ENCODE measurements around the gene LRPPRC.
"Not testable (repeated sequence)": the region's sequence is repeated elsewhere in the genome, so short reads cannot be mapped to it uniquely, and the experiment has no call there.

Gene LRPPRC

GRCh38 chr2:44033947-44034346 is 38.2 kb upstream of the LRPPRC start:
- H3K4me3 ChIP-seq (ENCODE audit: control insufficient read depth, low read depth, low read length): no peak overlapping the region
- DNase-seq (ENCODE audit: low read depth): no peak
- TF ChIP-seq CTCF (IDR thresholded peaks at IDR 0.05; ENCODE audit: control insufficient read depth, insufficient read depth, low read depth, low read length, missing control alignments): no peak

GRCh38 chr2:44027076-44027475 is 31.3 kb upstream of the LRPPRC start:
- not testable (repeated sequence) for H3K4me3 ChIP-seq (ENCODE audit: control insufficient read depth, low read depth, low read length)

GRCh38 chr2:44016282-44016681 is 20.5 kb upstream of the LRPPRC start:
- H3K4me3 ChIP-seq (ENCODE audit: control insufficient read depth, low read depth, low read length): no peak overlapping the region
- no peak for DNase-seq (ENCODE audit: low read depth)
- TF ChIP-seq CTCF (IDR thresholded peaks at IDR 0.05; ENCODE audit: control insufficient read depth, insufficient read depth, low read depth, low read length, missing control alignments): no peak

More at GRCh38 chr2:44027076-44027475, 31.3 kb upstream of the LRPPRC start:
- not testable (repeated sequence) for DNase-seq (ENCODE audit: low read depth)

- no peak for DNase-seq (ENCODE audit: low read depth)
- H3K4me3 ChIP-seq (ENCODE audit: control insufficient read depth, low read depth, low read length): no peak overlapping the region
- TF ChIP-seq CTCF (IDR thresholded peaks at IDR 0.05; ENCODE audit: control insufficient read depth, insufficient read depth, low read depth, low read length, missing control alignments): no peak
These were observed 19.4 kb upstream of the LRPPRC start for GRCh38 chr2:44015239-44015638.

- H3K4me3 ChIP-seq (ENCODE audit: control insufficient read depth, low read depth, low read length); DNase-seq (ENCODE audit: low read depth): not testable (repeated sequence)
These were observed 17.4 kb upstream of the LRPPRC start for GRCh38 chr2:44013205-44013604.

GRCh38 chr2:44010266-44010665 is 14.5 kb upstream of the LRPPRC start:
- TF ChIP-seq CTCF (IDR thresholded peaks at IDR 0.05; ENCODE audit: control insufficient read depth, insufficient read depth, low read depth, low read length, missing control alignments): no peak
- DNase-seq (ENCODE audit: low read depth): no peak

GRCh38 chr2:44009136-44009735 is 13.4 kb upstream of the LRPPRC start:
- DNase-seq (ENCODE audit: low read depth): no peak
- TF ChIP-seq CTCF (IDR thresholded peaks at IDR 0.05; ENCODE audit: control insufficient read depth, insufficient read depth, low read depth, low read length, missing control alignments): no peak
- no peak overlapping the region for H3K4me3 ChIP-seq (ENCODE audit: control insufficient read depth, low read depth, low read length)

More at GRCh38 chr2:44010266-44010665, 14.5 kb upstream of the LRPPRC start:
- H3K4me3 ChIP-seq (ENCODE audit: control insufficient read depth, low read depth, low read length): no peak overlapping the region

GRCh38 chr2:44005846-44006245 is 10.1 kb upstream of the LRPPRC start:
- no peak overlapping the region for H3K4me3 ChIP-seq (ENCODE audit: control insufficient read depth, low read depth, low read length)

More at GRCh38 chr2:44005846-44006245, 10.1 kb upstream of the LRPPRC start:
- no peak for DNase-seq (ENCODE audit: low read depth)
- TF ChIP-seq CTCF (IDR thresholded peaks at IDR 0.05; ENCODE audit: control insufficient read depth, insufficient read depth, low read depth, low read length, missing control alignments): no peak

All from AG09309 (cell line).